HEK293T (cell line): Measurements from ENCODE around the gene CLEC4A.
"Not testable (repeated sequence)": the region's sequence is repeated elsewhere in the genome, so short reads cannot be mapped to it uniquely, and the experiment has no call there.

Experiments
- CTCF ChIA-PET: fragments of 350-600 bp; formaldehyde crosslinking; extraction: SDS; loops from one replicate; lab custom pipeline; 2021; ENCODE audit warnings: antibody characterized with exemption, inconsistent platforms; lab: Yijun Ruan, JAX
- POLR2A ChIA-PET: fragments of 350-600 bp; formaldehyde crosslinking; extraction: SDS; loops from one replicate; lab custom pipeline; 2020; ENCODE audit warnings: antibody characterized with exemption, inconsistent platforms; lab: Yijun Ruan, JAX
- DNase-seq: peaks from one replicate; pipeline ENCODE4 v3.0.0; 2012; ENCODE audit warnings: mixed read lengths; ENCODE audit errors: extremely low spot score
- ARNT ChIP-seq: fragments of 450-650 bp; IDR thresholded peaks from 2 replicates; pipeline ENCODE4 v1.6.1; 2017; ENCODE audit warnings: mild to moderate bottlenecking
- BHLHE40 ChIP-seq: fragments of 450-650 bp; IDR thresholded peaks from 2 replicates; pipeline ENCODE4 v1.6.1; 2016; ENCODE audit warnings: mild to moderate bottlenecking, moderate library complexity, borderline replicate concordance
- CTBP1 ChIP-seq: fragments of 450-650 bp; IDR thresholded peaks from 2 replicates; pipeline ENCODE4 v1.6.1; 2016; ENCODE audit warnings: borderline replicate concordance
- ELF4 ChIP-seq: fragments of 450-650 bp; IDR thresholded peaks from 2 replicates; pipeline ENCODE4 v1.6.1; 2017; ENCODE audit warnings: antibody characterized with exemption
- FOXA1 ChIP-seq: fragments of 450-650 bp; IDR thresholded peaks from 2 replicates; pipeline ENCODE4 v1.6.1; 2016; ENCODE audit warnings: mild to moderate bottlenecking
- FOXK2 ChIP-seq: fragments of 450-650 bp; IDR thresholded peaks from 2 replicates; pipeline ENCODE4 v1.6.1; 2016; ENCODE audit warnings: mild to moderate bottlenecking
- FOXM1 ChIP-seq: fragments of 450-650 bp; IDR thresholded peaks from 2 replicates; pipeline ENCODE4 v1.6.1; 2017; ENCODE audit warnings: mild to moderate bottlenecking, borderline replicate concordance
- HDGF ChIP-seq: fragments of 450-650 bp; IDR thresholded peaks from 2 replicates; pipeline ENCODE4 v1.6.1; 2017; ENCODE audit warnings: antibody characterized with exemption, borderline replicate concordance
- L3MBTL2 ChIP-seq: fragments of 450-650 bp; conservative IDR thresholded peaks from 2 replicates; pipeline ENCODE4 v1.6.1; 2016; ENCODE audit warnings: mild to moderate bottlenecking
- LEF1 ChIP-seq: fragments of 450-650 bp; IDR thresholded peaks from 2 replicates; pipeline ENCODE4 v1.6.1; 2017; ENCODE audit warnings: mild to moderate bottlenecking, borderline replicate concordance
- NFRKB ChIP-seq: fragments of 450-650 bp; IDR thresholded peaks from 2 replicates; pipeline ENCODE4 v1.6.1; 2016; ENCODE audit warnings: mild to moderate bottlenecking, moderate library complexity
- SP1 ChIP-seq: fragments of 450-650 bp; IDR thresholded peaks from 2 replicates; pipeline ENCODE4 v1.6.1; 2017
- SUZ12 ChIP-seq: fragments of 450-650 bp; IDR thresholded peaks from 2 replicates; pipeline ENCODE4 v1.6.1; 2016; ENCODE audit warnings: mild to moderate bottlenecking
- TARDBP ChIP-seq: fragments of 450-650 bp; IDR thresholded peaks from 2 replicates; pipeline ENCODE4 v1.6.1; 2016
- ZNF384 ChIP-seq: fragments of 450-650 bp; IDR thresholded peaks from 2 replicates; pipeline ENCODE4 v1.6.1; 2016
- TF ChIP-seq, protein P1 (sequence below): fragments of 450-650 bp; IDR thresholded peaks from 2 replicates; pipeline ENCODE4 v1.6.1; 2016

The CLEC4A gene

DNA sequence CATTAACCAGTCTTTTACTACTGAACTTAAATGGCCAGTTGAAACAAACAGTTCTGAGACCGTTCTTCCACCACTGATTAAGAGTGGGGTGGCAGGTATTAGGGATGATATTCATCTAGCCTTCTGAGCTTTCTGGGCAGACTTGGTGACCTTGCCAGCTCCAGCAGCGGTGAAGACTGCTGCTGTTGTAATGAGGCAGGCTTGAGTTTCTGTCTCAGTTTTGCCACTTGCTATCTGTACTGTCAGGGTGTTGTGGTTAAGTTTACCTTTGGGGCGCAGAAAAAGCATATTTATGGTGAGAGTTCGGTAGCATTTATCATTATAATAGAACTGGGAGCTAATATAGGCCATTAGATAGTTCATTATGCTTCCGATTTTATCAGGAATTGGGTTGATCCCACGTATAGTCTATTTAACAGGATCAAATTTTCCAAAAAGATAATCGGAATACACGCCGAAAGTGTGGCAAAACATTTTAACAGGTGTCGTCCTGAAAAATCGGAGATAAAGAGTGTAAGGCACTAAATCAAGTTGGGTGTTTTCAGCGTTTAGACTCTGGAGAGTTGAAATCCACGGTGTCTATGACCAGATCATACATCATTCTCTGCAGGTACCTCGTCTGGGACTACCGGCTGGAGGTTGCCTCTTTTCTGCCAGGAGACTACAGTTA lies 42.0 kb upstream of the CLEC4A start:
- DNase-seq = no peak
- POLR2A ChIA-PET = interaction anchor here (0.7 to 0.9 kb wide), 2 partner anchors 15 to 88 kb away, joined by 3 read pairs; partner anchors contain the start of gene C3AR1
- CTCF ChIA-PET = interaction anchor here (1.0 kb wide), 1 partner anchor 36 kb away, joined by 4 read pairs; no protein-coding TSS in a partner anchor
- peak; percentile 83; the same call in 1 of the 2 replicates for TF ChIP-seq L3MBTL2
- no peak for TF ChIP-seq FOXM1

GRCh38 chr12:8082808-8083100 lies 40.7 kb upstream of the CLEC4A start:
- POLR2A ChIA-PET = no interaction called here
- TF ChIP-seq FOXK2 = no peak
- no peak for TF ChIP-seq L3MBTL2
- TF ChIP-seq ARNT = no peak
- TF ChIP-seq SP1 = no peak
- no peak for TF ChIP-seq ELF4
- TF ChIP-seq, protein P1, sequence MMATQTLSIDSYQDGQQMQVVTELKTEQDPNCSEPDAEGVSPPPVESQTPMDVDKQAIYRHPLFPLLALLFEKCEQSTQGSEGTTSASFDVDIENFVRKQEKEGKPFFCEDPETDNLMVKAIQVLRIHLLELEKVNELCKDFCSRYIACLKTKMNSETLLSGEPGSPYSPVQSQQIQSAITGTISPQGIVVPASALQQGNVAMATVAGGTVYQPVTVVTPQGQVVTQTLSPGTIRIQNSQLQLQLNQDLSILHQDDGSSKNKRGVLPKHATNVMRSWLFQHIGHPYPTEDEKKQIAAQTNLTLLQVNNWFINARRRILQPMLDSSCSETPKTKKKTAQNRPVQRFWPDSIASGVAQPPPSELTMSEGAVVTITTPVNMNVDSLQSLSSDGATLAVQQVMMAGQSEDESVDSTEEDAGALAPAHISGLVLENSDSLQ = no peak
- TF ChIP-seq CTBP1 = no peak
- no peak for TF ChIP-seq FOXM1
- no peak for TF ChIP-seq SUZ12
- no peak for TF ChIP-seq TARDBP
- DNase-seq = no peak
- CTCF ChIA-PET = no interaction called here

- POLR2A ChIA-PET, DNase-seq, CTCF ChIA-PET: not testable (repeated sequence)
Observed at GRCh38 chr12:8084351-8084750, 39.1 kb upstream of the CLEC4A start.

DNA sequence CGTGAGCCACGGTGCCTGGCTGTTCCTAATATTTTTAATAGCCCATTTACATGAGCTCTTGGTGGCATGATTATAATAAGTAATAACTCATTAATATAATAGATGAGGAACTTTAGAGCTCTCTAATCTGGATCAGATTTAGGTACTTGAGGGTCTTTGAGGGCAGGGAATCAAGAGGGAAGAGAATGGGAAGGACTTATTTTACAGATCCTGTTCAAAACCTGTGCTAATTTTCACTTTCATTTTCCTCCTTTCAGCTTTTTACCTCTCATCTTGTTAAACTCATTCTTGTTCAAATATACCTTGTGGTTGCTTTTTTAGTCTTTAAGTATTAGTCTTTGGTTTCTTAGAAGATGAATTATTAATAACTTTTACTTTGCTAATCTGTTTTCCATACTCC lies 35.8 kb upstream of the CLEC4A start:
- CTCF ChIA-PET = interaction anchor here (0.6 kb wide), 1 partner anchor 151 kb away, joined by 3 read pairs; no protein-coding TSS in a partner anchor
- no peak for DNase-seq
- POLR2A ChIA-PET = no interaction called here
- TF ChIP-seq ZNF384 = no peak

DNA sequence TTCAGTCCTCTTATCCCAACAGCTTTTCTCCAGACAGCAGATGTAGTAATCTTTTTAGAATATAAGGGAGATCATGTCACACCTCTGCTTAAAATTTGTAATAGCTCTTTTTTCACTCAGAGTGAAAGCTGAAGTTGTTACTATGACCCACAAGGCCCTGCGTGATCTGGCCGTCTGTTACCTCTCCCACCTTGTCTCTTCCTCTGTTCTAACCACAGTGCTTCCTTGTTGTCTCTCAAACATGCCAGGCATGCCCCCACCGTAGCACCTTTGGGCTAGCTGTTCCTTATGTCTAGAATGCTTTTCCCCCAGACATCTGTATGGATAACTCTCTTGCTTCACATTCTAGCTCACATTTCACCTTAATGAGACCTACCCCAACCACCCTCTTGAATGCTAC lies 34.8 kb upstream of the CLEC4A start:
- ChIA-PET CTCF (no interaction called here), POLR2A (no interaction called here)
- no peak for DNase-seq
- TF ChIP-seq FOXM1 (no peak), L3MBTL2 (no peak), ARNT (no peak), FOXA1 (no peak), ELF4 (no peak), SP1 (no peak), ZNF384 (no peak), TARDBP (no peak), LEF1 (no peak), CTBP1 (no peak), FOXK2 (no peak)

GRCh38 chr12:8089277-8089676 lies 34.1 kb upstream of the CLEC4A start:
- POLR2A ChIA-PET = not testable (repeated sequence)

DNA sequence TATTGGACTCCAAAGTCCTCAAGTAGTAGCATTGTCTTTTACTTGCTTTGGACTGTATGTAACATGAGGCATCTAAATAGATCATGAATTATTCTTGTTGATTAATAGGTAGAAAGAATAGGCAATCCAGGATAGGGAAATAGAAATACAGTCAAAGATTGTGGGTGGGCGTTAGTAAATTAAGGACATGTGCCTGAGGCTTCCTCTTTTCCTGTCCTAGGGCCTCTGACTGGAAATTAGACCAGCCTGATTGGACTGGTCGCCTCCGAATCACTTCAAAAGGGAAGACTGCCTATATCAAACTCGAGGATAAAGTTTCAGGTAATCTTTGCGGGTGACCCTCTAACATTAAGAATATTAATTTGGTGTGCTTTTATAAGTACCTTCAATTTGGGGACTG lies 33.7 kb upstream of the CLEC4A start:
- no peak for TF ChIP-seq FOXM1
- no peak for TF ChIP-seq ZNF384
- TF ChIP-seq LEF1 = no peak
- TF ChIP-seq BHLHE40 = no peak
- no peak for TF ChIP-seq NFRKB
- no peak for TF ChIP-seq L3MBTL2
- no peak for TF ChIP-seq FOXK2
- no peak for TF ChIP-seq SUZ12
- no peak for TF ChIP-seq ELF4
- no peak for TF ChIP-seq CTBP1
- TF ChIP-seq HDGF = no peak
- TF ChIP-seq, protein P1 = no peak
- no peak for TF ChIP-seq ARNT
- TF ChIP-seq TARDBP = no peak
- TF ChIP-seq SP1 = no peak
- TF ChIP-seq FOXA1 = no peak
- POLR2A ChIA-PET = no interaction called here
- DNase-seq = no peak
- CTCF ChIA-PET = no interaction called here

More at GRCh38 chr12:8089277-8089676, 34.1 kb upstream of the CLEC4A start:
- CTCF ChIA-PET, DNase-seq: not testable (repeated sequence)

DNA sequence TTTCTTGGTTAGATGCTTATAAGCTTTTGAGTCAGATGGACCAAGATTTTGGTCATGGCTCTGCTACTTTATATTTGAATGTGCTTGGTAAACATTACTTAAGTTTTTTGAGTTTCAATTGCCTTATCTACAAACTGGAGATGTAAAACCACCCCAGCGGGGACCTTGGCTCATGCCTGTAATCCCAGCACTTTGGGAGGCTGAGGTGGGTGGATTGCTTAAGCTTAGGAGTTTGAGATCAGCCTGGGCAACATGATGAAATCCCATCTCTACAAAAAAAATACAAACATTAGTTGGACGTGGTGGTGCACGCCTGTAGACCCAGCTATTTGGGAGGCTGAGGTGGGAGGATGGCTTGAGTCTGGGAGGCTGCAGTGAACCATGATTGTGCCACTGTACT lies 30.1 kb upstream of the CLEC4A start:
- CTCF ChIA-PET = no interaction called here
- POLR2A ChIA-PET = no interaction called here

More for the DNA sequence above, 30.1 kb upstream of the CLEC4A start:
- TF ChIP-seq TARDBP (no peak), FOXK2 (no peak), L3MBTL2 (no peak), FOXM1 (no peak)
- DNase-seq = no peak
